T-helper 1 cell (primary cell): Measurements from ENCODE around the gene INHA.

Experiments
- DNase-seq, 5 donors: peaks; one replicate each; pipeline ENCODE4 v3.0.0-alpha.2; 2012 to 2020

The INHA gene

DNA sequence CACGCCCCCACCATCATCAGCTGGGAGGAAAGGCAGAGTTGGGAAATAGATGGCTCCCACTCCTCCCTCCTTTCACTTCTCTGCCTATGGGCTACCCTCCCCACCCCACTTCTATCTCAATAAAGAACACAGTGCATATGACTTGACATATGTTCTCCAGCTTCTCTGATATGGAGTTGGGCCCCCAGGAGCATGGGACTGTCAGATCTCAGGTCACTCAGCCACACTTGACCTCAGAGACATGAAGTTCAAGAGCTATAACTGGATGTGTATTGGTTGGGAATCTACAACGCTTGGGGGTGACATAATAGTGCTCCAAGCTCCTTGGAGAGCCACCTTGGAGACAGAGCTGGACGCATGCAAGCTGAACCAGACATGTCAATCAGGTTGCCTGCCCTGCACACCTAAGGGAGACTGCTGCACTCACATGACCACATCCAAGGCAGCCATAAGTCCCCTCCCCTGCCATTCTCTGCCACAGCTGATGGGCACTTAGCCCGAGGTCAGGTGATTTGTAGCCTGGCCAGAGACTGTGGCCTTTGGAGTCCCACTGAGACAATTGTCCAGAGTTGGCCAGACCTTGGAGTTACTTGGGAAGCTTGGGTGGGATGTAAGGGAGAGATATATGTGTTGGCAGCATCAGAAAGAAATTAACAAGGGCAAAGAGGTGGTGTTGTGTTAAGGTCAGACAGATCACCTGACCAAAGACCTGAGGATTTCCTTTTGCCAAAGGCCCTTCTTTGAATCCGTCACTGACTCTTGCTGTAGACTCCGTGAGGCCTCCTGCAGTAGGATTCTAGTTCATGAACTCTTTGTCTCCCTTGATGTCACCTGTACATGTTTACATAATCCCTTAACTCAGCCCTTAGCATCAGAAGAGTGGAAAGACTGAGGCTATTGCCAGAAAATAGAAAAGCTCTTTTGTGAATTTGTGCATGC is 3.7 kb downstream of the INHA start:
- DNase-seq = no peak

DNA sequence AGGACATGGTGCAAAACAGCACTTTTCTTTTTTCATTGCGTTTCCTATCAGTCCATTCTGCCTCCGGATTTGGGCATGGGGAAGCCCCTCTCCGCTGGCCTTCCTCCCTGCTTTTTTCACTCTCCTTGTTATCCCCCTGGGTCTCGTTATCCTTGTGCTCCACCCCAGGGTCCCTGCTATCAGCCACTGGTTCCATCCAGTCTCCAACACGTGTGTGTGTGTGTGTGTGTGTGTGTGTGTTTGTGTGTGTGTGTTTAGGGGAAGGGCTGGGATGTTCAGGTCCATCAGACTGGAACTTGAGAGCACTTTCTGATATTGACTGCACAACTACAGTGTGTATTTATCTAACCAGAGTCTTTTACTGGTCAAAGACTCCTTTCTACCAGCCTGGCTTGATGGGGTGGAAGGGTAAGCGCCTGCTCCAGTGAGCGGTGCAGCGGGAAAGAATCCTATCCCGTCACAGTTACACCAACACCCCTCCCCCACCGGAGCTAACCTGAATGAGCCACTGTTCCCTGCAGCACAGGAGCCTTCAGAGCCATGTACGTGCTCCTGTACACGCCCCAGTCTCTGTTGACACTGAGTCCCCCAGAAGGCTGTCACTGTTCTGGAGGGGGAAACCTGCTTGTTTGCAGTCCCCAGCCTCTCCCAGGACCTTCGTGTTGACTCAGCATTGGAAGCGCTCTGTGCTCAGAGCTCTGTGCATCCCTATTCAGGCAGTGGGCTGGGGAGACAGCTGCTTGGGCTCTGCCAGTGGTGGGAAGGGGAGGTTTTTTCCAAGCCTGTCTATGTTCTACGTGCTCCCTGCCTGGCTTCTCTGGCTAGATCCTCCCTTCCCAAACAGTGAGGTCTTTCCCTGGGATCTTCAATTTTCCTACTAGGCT is 4.6 kb downstream of the INHA start:
- no peak for DNase-seq

- no peak for DNase-seq
Observed at GRCh38 chr2:219578811-219579613, 6.9 kb downstream of the INHA start.

DNA sequence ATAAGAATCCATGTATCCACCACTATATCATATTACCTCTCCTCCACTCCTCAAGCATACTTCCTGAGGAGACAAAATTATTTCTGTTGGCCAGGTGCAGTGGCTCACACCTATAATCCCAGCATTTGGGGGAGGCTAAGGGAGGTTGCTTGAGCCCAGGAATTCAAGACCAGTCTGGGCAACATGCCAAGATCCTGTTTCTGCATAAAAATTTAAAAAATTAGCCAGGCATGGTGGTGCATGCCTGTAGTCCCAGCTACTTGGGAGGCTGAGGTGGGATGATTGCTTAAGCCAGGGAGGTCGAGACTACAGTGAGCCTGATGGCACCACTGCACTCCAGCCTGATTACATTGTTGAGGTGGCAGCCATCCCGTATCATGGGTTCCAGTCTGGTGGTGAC is 9.2 kb downstream of the INHA start:
- no peak for DNase-seq

GRCh38 chr2:219591091-219591490 is 19.0 kb downstream of the INHA start:
- DNase-seq = no peak

DNA sequence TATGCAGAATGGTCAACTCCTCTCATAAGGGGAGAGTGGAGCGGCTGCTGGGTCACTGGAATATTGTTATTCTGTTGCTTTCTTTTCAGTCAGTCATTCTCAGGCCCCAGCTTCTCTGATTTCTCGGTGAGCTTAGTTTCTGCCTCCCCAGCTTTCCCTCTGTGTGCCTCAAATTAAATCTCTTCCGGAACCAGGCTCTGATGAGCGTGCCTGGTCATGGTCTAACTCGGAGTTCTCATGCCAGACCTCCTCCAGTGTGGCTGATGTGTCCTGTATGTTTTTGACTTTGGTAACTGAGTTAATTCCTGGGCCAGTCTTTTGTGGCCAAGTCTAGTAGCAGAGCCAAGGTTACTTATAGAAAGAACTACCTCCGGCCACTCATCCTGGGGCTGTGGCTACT is 20.6 kb downstream of the INHA start:
- no peak for DNase-seq

- DNase-seq = no peak
Observed at GRCh38 chr2:219593154-219593553, 21.0 kb downstream of the INHA start.

- DNase-seq = no peak
Observed at GRCh38 chr2:219595256-219595655, 23.1 kb downstream of the INHA start.

GRCh38 chr2:219596954-219597551 is 24.9 kb downstream of the INHA start:
- no peak for DNase-seq

DNA sequence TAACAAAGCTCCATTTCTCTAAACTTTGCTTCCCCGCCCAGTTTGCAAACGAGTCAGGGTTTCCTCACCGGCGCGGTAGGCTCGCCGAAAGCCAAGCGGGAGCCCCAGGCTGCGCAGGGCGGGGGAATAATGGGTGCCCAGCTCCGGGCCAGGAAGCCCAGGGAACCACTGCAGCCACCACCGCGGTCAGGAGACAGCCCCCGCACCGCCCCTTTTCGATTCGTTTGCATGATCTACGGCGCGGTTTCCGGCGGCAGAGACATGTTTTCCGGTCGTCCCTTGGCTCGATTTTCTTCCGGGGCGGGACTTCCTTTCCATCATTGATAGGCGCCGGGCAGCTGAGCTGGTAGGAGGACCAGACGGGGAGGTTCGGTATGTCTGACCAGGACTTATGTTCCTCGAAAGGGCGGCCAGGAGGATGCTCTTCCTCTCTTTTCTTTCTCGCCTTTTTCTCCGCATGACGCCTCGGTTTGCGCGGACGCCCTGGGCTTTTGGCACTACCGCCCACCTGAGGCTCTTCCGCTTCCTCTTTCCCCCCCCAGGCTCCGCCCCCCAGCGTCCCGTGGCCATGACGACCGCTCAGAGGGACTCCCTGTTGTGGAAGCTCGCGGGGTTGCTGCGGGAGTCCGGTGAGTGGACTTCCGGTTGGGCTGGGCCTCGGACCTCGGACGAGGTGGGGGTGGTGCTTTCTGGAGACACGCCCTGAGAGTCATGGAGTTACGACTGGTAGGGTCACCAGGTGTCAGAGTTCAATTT is 25.6 kb downstream of the INHA start, which contains the start of gene STK11IP:
Gene STK11IP (plus strand): TSS at position 306 of the 756 bp plus-strand sequence. CDS start 263 bp downstream, at position 569.
- peak; percentile 78 to 93 (median 87) for DNase-seq

DNA sequence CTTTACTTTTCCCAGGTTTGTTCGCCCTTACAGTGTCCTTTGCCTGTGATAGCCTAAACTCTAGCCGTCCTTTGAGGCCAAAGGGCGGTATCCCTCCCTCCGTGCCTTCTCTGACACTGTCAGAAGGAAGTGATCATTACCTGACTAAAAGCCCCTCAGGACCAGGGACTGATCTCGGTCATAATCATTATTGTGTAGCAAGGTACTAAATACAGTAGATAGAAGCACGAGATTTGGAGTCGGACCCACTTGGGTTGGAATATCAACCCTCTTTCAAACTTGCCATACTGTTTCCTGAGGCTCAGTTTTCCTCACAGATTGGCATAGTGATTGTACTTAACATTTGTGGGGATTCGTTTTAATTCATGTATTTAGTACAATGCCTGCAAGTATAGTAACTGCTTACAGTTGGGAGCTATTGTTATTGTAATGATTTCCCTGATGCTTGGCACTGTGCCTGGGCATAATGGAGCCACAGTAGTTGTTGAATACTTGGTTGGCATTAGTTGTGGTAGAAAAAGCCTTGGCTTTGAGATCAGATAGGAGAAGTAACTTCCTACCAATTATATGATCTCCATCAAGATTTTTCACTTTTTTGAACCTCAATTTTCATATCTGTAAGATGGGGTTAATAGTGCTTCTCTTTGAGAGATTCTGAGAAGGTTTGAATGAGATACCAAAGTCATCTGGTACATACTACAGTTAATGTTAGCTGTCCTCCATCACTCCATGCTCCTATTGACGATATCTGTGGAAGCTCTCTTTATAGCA is 26.4 kb downstream of the INHA start:
- DNase-seq = no peak

DNA sequence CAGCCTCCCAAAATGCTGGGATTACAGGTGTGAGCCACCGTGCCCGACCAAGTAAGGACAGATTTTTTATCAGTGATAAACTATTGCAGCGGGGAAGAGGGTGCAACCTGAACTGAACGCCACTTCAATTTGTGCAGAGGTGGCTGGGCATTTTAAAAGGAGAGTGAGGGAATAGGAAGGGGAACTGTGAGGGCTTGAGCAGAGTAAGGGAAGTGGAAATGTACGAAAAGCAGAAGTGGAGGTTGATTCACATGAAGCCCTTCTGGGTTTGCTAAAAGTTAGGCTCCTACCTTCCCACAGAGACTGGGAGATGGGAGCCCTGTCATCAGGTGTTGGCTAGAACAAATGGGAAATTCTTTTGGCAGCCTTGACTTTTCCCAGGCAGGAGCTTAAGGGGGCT is 31.7 kb downstream of the INHA start:
- no peak for DNase-seq

- no peak for DNase-seq
Observed at GRCh38 chr2:219605607-219605954, 33.5 kb downstream of the INHA start.

- DNase-seq = no peak
Observed at GRCh38 chr2:219607931-219608330, 35.8 kb downstream of the INHA start.

DNA sequence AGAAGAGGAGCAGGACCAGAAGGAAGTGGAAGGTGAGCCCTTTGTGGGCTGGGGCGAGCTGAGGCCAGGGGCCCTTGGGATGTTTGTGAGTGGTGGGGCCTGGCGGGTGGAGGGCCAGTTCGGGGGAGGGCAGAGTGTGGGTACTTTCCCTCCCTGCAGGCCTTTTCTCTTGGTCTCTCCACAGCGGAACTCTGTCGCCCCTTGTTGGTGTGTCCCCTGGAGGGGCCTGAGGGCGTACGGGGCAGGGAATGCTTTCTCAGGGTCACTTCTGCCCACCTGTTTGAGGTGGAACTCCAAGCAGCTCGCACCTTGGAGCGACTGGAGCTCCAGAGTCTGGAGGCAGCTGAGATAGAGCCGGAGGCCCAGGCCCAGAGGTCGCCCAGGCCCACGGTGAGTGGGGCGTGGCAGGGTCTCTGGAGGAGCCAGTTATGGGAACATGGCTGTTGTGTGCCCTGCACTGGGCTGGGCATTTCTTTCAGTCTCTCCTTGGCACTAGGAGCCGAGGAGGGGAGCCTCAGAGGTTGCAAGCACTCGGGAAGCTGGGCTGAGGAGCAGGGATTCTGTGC is 36.4 kb downstream of the INHA start:
- DNase-seq = no peak

GRCh38 chr2:219609149-219609750 is 37.1 kb downstream of the INHA start:
- DNase-seq = no peak

GRCh38 chr2:219611306-219611705 is 39.2 kb downstream of the INHA start:
- DNase-seq = no peak

GRCh38 chr2:219611866-219612576 is 39.9 kb downstream of the INHA start:
- DNase-seq = no peak

DNA sequence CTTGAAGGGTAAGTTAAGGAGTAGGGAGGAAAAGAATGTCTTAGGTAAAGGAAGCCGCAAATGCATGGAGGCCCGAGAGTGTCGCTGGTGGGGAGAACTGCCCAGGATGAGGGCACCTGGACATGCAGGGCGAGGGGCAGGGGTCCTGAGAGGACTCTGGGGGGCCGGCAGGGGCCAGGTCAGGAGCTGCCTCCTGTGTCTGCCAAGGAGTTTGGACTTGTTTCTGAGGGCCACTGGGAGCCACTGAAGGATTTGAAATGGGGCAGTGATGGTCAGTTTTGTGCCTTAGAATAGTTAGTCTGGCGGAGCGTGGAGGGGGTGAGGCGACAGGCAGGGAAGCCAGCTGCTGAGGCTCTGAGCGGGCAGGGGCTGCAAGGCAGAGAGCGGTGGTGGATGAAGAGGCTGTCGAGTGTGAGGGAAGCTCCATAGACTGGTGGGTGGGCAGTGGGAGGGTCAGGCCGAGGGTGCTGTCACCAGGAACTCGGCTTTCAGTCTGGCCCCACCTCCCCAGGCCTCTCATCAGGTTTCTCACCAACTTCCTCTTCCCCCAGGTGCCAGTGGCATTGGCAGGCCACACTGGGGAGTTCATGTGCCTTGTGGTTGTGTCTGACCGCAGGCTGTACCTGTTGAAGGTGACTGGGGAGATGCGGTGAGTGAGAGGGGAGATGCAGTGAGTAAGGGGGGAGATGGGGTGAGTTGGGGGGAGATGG is 40.6 kb downstream of the INHA start:
- no peak for DNase-seq
